SKM-1 (cell line): ENCODE measurements around the gene C19orf47.

Experiments
- DNase-seq: peaks from one replicate; lab custom pipeline; 2025; ENCODE audit not compliant: unreplicated experiment; lab: John Stamatoyannopoulos, UW

The C19orf47 gene

DNA sequence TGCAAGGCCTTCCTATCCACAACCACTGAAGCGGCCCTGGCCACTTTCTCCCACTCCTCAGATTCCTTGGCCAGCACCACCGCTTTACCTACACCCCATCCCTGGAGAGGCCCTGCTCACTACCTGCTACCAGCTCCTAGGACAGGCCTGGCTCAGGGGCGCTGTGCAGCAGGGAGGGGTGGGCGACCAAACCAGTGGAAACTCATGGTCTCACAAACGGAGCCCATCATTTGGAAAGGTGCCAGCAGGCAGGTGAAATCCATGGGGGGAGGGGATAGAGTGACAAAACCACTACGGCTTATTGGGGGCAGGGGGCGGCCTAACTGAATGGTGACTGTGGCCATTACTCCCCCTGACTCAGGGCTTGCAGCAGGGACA, 27.6 kb downstream of the C19orf47 start:
- no peak for DNase-seq

DNA sequence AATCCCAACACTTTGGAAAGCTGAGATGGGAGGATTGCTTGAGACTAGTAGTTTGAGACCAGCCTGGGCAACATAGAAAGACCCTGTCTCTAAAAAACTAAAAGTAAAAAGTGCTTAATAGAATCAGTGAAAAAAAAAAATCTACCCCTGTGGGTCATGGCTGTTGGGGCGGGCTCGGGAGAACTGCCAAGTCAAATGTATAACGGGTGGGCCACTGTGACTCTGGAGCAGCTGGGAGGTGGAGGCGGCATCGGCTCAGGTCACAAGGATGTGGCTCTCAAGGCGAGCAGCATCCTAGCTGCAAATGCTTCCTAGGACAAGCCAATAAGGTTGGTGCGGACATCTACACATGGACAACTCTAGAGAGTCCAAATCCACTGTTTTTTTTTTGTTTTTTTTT, 30.9 kb downstream of the C19orf47 start:
- DNase-seq, result no peak

DNA sequence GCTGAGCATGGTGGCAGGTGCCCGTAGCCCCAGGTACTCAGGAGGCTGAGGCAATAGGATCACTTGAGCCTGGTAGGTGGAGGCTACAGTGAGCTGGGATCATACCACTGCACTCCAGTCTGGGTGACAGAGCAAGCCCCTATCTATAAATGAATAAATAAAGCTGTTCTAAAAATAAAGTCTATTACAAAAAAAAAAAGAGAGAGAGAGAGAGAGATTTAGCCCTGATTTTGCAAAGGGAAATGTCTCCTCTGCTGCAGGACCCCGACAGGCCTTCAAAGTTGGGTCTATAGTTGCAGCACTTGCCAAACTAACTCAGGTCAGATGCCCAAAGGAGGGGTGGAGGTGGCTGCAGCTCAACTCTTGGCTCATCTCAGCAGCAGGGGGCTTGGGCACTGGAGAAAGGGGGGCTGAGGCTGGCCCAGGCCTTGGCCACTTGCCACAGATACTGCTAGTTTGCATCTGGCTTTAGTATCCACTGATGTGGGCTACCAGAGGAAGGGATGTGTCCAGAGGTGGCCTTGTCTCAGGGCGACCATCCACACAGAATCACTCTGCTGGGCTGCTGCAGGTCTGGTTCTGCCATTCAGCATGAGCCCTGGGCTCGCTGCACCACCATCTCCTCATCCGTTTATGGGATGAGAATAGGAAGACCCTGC, 32.3 kb downstream of the C19orf47 start:
- DNase-seq, result no peak

DNA sequence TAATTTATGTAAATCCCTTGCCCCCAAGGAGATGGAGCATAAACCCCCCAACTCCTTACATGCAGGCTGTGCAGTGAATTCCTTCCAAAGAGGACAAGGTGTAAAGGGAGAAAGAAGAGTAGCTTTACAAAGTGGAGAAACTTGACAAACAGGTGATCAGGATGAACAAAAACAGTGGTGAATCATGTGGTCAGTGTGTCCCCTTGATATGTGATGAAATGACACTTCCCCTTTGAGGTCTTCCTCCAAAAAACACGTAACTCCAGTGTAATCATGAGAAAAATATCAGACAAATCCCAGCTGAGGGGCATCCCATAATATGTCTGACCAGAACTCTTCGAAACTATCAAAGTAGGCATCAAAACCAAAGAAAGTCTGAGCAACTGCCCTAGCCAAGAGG, 33.5 kb downstream of the C19orf47 start:
- peak; percentile 30 for DNase-seq

DNA sequence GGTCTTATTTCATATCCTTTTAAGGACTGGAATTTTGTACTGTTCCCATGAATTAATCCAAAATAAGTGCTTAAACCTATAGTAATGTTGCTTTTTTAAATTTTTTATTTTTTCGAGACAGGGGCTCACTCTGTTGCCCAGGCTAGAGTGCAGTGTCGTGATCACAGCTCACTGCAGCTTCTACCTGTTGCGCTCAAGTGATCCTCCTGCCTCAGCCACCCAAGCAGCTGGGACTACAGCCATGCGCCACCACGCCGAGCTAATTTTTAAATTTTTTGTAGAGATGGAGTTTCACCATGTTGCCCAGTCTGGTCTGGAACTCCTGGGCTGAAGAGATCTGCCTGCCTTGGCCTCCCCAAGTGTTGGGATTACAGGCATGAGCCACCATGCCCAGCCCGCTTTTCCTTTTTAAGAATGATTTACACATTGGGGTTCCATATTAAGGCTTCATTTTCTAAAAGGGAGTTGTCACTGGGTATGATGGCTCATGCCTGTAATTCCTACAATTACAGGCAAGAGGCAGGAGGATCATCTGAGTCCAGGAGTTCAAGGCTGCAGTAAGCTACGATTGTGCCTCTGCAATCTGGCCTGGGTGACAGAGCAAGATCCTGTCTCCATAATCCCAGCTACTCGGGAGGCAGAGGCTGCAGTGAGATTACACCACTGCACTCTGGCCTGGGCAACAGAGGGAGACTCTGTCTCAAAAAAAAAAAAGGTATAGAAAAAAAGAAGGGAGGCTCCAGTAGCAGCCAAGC, 34.8 kb downstream of the C19orf47 start:
- no peak for DNase-seq

DNA sequence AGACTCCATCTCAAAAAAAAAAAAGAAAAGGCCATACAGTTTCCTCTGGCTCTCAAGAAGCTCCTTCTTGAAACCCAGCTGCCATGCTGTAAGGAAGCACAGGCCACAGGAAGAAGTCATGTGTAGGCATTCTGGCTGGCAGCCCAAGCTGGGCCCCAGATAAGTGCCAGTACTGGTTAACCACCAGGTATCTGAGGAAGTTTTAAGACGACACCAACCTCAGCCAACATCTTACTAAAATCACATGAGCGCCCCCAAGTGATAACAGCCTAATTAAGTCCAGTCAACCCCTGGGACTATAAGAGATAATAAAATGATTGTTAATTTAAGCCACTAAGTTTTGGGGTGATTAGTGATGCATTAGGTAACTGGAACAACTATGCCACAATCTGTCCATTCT, 35.7 kb downstream of the C19orf47 start:
- no peak for DNase-seq

DNA sequence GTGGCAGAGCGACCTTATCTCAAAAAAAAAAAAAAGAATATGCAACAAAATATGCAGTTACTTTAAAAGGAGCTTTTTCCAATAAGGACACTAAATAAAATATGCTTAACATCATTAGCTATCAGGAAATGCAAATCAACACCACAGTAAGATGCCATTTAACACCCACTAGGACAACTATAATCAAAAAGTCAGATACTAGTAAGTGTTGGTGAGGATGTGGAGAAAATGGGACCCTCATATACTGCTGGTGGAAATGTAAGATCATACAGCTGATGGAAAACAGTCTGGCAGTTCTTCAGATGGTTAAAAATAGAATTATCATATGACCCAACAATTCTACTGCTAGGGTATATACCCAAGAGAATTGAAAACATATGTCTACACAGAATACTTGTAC, 38.5 kb downstream of the C19orf47 start:
- DNase-seq, result no peak

DNA sequence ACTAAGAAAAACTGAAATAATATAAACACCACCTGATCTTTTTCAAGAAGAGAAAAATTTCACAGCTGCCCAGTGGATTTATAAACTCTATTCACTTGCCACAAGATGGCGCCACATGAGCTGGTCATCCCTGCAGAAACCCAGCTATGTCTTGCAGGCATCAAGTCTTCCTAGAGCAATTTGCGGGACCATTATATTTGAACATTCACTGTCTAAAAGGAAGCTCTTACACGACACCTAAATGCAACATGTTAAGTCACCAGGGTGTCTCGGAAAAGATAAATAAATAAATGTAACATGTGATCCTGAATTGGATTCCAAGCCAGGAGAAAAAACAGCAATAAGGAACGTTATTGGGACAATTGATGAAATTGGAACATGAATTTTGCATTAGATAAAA, 42.8 kb downstream of the C19orf47 start:
- DNase-seq, result peak; percentile 61

DNA sequence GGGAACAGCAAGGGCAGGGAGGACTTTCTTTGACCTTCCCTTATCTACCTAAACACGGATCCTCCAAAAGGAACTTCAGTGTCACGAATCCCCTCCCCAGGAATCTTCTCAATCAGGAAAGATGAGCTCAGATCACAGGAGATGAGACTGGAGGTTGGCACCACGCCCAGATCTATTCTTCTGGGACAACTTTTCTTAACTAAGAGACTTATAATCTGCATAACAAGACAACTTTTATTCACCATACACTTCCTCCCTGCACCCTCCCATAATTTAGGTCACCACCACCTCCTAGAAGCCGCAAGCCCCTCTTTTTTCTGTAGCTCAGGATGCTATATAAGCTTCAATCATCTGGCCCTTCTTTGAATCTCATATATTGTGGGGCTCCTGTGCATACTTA, 43.9 kb downstream of the C19orf47 start:
- no peak for DNase-seq

DNA sequence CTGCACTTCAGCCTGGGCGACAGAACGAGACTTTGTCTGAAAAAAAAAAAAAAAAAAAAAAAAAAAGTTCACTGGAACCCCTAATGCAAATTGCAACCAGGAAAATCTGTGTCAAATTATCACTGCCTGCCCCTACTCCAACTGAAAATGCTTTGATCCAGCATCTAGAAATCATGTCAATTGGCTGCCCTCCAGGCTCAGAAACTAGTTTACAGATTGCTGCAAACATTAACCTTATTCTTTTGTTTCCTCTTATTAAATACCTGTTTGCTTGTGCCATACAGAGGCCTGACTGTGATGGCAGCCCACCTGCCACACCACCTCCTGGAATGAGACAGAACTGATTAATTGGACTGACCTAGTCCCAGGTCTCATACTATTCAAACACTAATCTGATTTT, 44.4 kb downstream of the C19orf47 start:
- no peak for DNase-seq

DNA sequence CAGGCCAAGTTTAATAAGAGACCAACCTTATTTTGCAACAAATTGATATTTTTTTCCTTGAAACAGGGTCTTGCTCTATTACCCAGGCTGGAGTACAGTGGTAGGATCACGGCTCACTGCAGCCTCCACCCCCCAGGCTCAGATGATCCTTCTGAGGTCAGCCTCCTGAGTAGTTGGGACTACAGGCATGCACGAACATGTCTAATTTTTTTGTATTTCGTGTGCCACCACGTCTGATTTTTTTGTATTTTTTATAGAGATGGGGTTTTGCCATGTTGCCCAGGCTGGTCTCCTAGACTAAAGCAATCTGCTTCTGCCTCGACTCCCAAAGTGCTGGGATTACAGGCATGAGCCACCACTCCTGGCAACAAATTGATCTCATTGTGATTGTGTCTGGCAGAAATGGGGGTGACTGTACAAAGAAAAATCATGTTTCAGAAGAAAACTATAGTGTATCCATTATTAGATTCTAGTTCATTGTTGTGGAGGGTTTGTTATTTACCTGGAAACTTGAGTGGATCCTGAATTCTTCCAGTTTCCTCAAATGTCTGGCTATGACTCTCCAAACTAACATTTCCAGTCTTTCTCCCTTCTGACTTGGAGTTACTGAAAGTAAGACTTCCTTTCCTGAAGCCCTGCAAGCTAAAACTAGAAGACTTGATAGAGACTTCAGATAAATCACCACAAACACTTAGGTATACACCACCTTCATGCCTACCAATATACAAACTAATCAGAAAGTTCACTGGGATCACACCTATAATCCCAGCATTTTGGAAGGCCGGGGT, 45.8 kb downstream of the C19orf47 start:
- DNase-seq, result no peak

DNA sequence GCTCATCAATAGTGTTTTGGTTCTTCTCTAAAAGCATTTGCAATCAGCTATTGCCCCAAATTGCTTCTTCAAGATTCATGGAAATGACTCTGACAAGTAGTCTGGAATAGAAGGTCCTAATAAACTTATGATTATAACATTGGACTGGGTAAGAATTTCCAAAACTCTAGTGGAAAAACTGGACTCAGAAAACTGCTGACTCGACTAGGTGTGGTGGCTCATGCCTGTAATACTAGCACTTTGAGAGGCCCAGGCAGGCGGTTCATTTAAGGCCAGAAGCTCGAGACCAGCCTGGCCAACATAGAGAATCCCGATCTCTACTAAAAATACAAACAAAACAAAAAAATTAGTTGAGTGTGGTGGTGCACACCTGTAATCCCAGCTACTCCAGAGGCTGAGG, 47.5 kb downstream of the C19orf47 start:
- DNase-seq, result no peak

DNA sequence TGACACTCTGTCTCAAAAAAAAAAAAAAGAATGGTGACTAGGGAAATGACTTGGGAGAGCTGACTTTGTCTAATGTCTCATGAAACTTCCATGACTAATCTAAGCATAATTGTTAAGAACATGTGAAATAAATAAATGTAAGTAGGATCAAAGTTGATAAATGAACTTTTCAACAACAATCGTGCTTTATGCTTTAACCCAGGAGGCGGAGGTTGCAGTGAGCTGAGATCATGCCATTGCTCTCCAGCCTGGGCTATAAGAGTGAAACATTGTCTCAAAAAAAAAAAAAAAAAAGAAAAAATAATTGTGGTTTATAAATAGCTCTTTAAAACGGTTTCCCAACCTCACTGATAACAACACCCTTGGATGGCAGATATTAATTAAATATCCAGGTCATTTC, 50.2 kb downstream of the C19orf47 start:
- no peak for DNase-seq

DNA sequence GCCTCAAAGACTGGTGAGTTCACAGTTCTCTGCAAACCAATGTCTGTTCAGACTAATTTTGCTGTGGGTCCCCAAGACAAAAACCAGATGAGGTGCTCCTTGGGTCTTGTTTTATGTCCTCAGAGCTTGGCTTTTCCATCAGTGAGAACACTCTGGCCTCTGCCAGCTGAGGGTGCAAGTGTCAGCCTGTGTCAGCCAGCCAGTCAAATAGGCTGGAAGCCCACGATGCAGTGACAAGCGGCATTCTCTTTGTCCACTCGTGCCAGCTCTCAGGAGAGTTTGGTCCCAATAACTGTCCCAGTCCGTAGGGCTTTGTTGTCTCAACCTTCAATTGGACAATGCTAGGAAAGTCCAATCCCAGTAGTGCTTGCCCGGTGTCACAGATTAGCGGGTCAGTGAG, 53.6 kb downstream of the C19orf47 start:
- no peak for DNase-seq

DNA sequence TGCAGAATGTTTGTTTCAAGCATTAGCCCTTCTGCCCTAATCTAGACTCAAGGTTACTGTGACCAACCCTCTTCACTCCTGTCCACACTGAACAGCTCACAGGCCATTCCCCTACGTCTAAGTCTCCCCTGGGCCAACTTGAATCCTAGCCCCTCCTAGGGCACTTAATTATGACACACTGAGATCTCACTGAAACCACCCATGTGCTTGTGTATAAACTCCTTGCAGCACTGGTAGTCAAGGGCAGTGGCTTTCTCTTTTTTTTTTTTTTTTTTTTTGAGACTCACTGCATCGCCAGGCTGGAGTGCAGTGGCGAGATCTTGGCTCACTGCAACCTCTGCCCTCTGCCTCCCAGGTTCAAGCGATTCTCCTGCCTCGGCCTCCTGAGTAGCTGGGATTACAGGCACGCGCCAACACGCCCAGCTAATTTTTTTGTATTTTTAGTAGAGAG, 61.2 kb downstream of the C19orf47 start:
- no peak for DNase-seq

DNA sequence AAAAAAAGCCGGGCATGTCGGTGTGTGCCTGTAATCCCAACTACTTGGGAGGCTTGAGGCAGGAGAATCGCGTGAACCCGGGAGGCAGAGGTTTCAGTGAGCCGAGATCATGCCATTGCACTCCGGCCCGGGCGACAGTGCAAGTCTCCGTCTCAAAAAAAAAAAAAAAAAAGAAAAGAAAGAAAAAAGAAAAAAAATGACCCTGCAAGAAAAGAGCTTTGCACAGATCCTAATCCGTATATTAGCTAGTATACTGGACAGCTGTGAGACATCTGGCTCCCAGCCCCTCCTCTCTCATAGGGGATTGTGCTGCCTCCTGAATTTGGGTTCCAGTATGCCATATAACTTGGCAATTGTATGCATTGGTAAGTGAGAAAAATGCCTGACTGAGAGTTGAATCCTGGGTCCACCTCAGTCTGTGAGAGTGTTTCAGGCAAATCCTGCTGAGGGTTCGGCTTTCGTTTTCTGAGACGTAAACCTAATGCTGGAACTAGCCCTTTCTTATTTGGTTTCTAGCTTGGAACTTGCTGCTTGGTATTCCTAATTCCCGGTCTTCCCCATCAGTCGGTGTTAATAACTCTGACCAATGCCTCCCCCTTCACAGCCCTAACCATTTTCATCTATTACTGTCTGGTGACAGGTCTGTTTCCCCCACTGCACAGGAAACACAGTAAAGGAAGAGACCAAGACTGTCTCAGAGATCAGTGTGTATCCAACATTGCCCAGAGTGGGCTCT, 61.8 kb downstream of the C19orf47 start:
- DNase-seq, result no peak

DNA sequence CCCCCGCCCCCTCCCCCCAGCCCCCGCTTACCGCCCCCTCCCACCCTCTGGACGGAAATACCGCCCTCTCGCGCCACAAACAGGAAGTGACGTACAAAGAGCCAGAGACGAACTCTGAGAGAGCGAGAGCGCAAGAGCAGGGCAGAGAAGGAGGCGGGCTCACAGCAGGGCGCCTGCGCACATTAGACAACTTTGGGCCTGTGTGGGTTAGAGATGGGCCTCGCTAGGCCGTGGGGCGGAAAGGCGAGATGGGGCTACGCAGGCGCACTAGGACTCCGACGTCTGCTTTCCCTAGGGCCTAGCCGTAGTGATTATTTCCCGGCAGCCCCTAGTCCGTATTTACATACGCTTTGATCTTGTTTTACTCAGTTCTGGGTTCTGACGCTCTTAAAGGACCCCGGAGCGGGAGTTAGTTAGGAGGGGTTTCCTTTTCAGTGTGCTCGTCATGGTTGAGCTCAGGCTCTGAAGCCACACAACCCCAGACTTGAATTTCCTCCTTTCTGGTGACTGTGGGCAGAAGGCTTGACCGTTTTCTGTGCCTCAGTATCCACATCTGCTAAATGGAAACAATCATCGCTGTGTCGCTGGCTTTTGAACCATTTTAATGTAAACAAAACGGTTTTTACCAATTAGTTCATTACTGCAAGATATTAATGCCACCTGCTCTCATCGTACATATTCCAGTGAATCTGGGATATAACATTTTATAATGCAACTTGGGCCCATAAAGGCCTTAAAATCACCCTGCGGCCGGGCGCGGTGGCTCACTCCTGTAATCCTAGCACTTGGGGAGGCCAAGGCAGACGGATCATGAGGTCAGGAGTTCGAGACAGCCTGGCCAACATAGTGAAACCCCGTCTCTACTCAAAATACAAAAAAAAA, 62.6 kb downstream of the C19orf47 start:
- peak; percentile 99 for DNase-seq

DNA sequence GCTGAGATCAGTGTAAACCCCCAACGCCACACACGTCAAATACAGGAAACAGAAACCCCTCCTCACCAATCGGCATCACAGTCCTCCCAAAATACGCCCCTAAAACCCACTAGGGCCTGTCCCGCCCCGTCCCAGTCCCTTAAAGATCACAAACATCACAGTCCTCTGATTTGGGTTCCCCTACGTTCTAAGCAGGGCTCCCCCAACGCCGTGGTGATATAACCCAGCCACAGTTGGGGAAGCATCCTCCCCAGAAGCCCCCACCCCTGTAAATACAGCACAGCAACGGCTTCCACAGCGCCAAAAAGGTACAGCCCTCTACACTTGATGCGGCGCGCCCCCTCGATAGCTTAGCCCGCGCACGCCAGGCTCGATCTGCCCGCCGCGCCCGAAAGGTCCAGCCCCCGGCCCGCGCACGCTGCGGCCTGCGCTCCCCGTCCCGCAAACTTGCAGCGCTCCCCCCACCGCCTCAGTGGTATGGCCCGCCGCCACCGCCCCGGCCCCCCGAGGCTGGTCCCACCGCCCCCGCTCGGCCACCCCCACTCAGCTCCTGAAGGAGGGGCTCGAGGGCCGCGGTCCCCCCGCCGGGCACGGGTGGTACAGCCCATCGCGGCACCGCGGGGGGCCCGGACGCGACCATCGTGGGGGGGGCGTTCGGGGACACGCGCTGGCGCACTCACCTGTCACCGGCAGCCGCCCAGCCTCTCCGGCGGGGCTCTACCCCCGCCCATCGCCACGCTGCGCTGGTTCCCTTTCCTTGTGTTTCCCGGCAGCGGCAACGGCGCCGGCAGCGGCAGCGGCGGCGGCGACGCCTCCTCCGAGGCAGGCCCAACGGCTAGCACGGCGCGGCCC, 63.5 kb downstream of the C19orf47 start, which contains the start of gene AKT2:
AKT2 (minus strand) TSS at position 845 of the 852 bp plus-strand sequence. CDS start 20,078 bp downstream, outside the sequence.
- DNase-seq, result no peak

DNA sequence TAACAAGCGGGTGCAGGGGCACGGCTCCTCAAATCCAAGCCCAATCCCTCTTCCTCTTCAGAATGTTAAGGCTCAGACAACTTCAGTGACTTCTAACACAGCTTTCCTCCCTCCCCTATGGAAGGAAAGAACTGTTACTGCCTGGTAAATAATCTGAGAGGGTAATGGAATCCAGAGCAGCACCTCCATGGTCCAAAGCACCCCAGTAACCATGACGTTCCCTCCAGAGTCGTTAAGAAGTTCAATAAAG, 64.0 kb downstream of the C19orf47 start:
- no peak for DNase-seq
